Adrenal gland (tissue), 5 donors: ENCODE data around the gene RBM17.

ENCODE experiments used
- POLR2A ChIP-seq, 2 donors: fragments of 450-650 bp; IDR thresholded peaks; one replicate each; pipeline ENCODE4 v1.6.1; 2017; ENCODE audit warnings: antibody characterized with exemption in 2 of 2, mild to moderate bottlenecking in 2 of 2, moderate library complexity in 1 of 2
- TF ChIP-seq, protein P1 (sequence below), 6 experiments: fragments of 450-650 bp in 4 of 6; fragments of 200-600 bp in 2 of 6; sonication (generic) in 1 of 6; IDR thresholded peaks; 1 replicate in 5 of 6; 2 replicates in 1 of 6; pipeline versions ENCODE4 v1.5.1 to v1.8.0; 2016 to 2021; ENCODE audit warnings: antibody characterized with exemption in 6 of 6, mild to moderate bottlenecking in 2 of 6, moderate library complexity in 1 of 6
- donor health status: DM: no; HTN: no; CAD: no.

DNA sequence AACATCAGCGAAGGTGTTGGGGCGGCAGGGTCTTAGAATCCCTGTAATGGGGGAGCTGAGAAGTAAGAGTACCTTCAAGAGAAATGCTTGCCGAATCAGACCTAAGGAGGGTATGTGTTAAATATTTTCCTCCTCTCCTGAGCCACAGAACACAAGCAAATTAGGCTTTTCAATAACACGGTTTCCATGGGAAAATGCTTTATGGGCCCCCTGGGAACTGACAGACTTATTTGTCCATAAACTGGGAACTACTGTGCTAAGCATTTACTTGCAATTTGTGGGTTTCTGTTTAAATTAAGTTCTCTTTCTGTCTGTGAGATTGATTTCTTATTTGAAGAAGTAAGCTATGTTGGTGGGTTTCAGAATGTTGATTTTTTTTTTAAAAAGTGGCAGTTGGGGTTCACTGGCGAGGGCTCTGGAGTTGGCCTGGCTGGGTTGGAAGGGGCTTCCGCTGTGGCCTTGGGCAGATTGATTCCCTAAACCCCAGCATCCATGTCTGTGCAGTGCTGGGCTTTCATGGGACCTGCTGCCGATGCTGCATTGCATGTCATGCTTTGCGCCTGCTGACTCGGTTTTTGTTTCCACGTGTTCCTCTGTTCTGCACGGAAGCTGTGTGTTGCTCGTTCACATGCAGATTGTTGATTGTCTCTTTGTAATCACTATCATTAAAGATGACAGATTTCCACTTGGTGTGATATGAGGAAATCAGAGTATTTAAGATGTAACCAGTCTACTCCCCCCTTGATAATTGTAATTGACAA is 7.2 kb downstream of the RBM17 start:
- no peak for TF ChIP-seq POLR2A (IDR thresholded peaks at IDR 0.05)
- TF ChIP-seq, protein P1, sequence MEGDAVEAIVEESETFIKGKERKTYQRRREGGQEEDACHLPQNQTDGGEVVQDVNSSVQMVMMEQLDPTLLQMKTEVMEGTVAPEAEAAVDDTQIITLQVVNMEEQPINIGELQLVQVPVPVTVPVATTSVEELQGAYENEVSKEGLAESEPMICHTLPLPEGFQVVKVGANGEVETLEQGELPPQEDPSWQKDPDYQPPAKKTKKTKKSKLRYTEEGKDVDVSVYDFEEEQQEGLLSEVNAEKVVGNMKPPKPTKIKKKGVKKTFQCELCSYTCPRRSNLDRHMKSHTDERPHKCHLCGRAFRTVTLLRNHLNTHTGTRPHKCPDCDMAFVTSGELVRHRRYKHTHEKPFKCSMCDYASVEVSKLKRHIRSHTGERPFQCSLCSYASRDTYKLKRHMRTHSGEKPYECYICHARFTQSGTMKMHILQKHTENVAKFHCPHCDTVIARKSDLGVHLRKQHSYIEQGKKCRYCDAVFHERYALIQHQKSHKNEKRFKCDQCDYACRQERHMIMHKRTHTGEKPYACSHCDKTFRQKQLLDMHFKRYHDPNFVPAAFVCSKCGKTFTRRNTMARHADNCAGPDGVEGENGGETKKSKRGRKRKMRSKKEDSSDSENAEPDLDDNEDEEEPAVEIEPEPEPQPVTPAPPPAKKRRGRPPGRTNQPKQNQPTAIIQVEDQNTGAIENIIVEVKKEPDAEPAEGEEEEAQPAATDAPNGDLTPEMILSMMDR (IDR thresholded peaks at IDR 0.05), result no peak
